Measurements from ENCODE around the gene ENTREP3. TPM values are rescaled to one million over a fixed set of nuclear protein-coding genes. Genes with fewer than 3 reads are reported as not detected.

Gene ENTREP3
- total RNA-seq, 1 donor from 2014 or later, result 2.9 TPM

DNA sequence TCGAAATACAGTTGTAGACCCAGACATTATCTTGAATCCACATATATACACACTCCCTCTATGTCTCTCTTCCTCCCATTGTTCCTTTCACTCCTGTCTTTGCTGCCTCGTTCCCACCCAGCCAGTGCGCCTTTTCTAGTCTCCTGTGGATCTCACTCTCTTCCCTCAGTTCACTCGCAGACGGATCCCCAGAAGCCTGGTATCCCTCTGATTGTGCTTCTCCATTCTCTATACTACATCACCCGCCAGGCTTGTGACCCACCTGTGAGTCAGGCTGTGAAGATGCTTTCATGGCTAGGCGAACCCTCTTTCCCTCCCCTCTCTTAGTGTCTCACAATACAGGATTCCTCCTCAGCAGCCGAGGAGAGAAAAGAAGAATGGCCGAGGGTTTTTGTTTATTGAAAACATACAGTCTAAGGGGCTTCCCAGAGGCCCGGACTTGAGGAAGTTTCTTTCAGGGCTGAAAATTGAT, 23.4 kb upstream of the ENTREP3 start:
- FAIRE-seq (no peak), DNase-seq (ENCODE audit: low spot score in 2 of 2) (no peak)

DNA sequence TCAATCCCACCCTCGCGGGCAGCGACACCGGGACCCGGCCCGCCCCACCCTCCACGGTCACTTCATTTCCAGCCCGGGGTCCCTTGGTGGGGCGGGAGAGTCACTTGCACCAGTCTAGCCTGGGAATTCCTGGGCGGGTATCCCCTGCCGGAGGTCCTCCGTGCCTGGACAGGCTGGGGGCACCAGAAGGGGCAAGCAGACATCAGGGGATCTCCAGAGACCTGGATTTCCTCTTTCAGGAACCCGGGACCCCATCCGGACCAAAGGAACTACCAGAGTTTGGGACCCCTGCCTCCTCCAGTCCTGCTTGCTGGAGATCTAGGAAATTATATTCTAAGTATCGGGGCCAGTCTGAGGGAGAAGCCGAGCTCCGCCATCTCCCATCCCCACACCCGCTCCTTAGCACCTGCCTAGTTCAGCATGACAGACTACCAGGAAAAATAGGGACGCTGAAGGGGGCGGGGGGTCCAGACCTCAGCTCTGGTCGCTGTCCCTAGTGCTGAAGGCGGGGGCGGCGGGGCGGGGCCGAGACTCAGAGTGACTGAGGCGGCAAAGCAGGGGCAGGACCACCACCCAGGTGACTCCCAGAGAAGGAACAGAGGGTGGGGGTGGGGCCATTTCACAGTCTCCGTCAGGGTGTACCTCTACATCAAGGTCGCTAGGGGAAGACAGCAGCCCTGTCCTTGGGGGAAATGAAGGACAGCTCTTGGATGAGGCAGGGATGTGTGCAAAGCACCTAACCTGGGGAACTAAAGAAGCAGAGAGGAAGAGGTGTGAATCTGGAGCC, 22.8 kb upstream of the ENTREP3 start:
- peak in 1 of 2 donors; percentile 35 for DNase-seq (ENCODE audit: low spot score in 2 of 2)

DNA sequence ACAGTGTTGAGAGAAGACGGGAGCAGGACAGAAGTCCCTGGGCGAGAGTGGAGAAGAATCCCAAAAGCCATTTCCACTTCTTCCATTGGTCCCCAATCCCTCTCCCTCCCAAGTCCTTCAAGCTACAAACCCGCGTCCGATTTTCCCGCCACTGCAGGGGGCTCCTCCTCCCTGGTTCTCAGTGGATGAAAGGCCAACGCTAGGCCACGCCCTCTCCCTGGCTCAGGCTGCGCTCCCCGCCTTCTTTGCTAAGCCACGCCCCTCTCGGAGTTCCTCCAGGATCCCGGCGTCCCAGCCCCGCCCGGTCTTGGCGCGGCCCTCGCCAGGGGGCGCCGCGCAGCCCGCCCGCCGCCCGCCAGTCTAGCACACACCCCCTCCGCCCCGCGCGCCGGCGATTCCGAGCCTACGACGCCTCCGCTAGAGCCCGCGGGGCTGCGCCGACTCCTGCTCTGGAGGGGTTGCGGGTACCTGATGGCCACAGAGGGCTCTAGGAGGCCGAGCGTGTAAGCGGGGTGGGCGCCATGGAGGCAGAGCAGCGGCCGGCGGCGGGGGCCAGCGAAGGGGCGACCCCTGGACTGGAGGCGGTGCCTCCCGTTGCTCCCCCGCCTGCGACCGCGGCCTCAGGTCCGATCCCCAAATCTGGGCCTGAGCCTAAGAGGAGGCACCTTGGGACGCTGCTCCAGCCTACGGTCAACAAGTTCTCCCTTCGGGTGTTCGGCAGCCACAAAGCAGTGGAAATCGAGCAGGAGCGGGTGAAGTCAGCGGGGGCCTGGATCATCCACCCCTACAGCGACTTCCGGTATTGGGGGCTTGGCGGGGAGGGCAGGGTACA, 22.0 kb upstream of the ENTREP3 start, which contains the start of gene HCN3:
TSS of gene HCN3 (plus strand) at position 394 of the 832 bp plus-strand sequence. CDS start at position 522, 128 bp downstream.
- no peak for FAIRE-seq
- DNase-seq (ENCODE audit: low spot score in 2 of 2), result peak; percentile 98 to 100

More for the DNA sequence above, 22.8 kb upstream of the ENTREP3 start:
- no peak for FAIRE-seq

DNA sequence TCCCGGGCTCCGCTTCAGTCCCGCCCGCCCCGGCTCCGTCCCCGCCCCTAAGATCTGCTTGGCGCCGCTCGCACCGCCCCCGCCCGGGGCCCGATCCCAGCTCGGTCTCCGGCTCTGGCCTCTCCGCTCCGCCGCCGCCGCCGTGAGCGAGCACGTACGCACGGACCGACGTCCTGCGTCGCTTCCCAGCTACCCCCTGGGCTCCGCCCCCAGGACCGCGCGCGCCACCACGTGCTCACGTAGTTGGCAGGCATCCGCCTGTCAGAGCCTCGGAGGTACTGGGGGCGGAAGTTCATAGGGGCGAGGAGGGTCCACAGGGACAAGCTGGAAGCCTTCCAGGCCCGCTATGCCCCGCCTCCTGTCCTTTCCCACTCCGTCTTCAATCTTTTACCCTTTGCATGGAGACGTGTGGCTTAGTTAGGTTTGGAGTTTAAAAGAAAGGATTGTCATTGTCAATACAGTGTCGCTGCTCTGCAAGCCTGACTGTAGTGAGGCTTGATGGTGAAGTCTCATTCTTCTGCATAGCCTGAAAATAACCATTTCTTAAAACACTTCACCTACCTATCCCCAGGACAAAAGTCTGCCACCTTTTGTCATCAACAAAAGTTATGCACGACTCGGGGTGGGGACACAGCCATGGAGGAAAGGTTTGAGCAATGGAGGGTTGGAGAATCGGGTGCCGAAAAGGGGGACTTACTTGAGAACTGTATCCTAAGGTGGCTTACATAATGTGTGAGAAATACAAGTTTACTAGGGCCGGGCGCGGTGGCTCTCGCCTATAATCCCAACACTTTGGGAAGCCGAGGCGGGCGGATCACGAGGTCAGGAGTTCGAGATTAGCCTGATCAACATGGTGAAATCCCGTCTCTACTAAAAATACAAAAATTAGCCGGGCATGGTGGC, 18.3 kb upstream of the ENTREP3 start, which contains the start of gene CLK2:
TSS of gene CLK2 (minus strand) at position 162 of the 903 bp plus-strand sequence. CDS start 2,527 bp downstream, outside the sequence.
- no peak for FAIRE-seq
- peak; percentile 95 to 96 for DNase-seq (ENCODE audit: low spot score in 2 of 2)

DNA sequence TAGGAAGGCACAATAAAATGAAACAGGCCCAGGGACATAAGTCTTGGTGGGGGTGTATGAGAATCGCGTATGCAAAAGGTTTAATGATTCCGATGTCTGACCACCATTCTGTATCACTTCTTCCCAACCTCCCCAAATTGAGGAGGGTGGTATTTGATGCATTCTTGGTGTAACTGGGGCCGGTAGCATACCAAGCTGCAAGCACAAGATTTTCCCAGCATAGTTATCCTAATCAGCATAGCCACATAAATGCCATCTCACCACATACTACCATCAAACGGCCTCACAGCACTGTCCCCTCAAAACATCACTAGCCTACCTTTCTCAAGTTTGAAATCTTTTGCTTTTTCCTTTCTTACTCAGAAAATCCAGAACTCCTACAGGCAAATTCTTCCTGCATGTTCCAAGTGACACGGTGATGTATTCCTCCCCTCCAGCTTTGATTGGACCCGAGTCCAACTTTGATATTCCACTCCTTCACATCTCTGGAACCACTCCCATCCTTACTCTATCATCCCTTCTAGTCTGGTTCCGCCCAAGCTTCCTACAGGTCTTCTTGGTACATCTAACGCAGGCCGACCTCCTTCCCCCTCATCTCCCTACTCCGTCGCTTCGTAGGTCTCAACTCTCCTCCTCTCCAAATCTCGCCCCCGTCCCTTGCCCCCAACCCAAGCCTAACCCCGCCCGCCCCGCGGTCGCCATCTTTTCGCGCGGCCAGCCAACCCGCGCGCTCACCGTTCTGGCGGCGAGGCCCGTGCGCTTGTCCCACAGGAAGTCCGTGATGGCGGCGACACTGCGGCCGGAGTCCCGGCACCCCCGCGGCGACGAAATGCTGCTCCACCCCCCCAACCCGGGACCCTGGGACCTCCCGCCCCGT, 17.4 kb upstream of the ENTREP3 start:
- FAIRE-seq, result no peak

DNA sequence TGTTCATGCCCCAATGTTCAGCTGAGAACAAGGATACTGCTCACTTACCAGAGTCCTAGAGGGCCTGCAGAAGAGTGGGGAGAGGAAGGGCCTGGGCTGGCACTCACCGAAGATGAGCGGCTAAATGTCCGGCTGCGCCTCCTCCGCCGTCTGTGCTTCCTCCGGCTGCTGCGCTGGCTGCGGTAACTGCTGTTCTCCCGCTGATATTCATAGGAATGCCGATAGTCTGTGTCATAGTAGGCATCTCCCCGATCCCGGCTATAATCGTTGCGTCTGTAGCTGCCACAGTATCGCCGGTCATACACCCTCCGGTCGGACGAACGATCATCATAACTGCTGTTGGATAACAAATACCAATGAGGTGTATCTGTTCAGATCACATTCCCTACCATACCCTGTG, 14.1 kb upstream of the ENTREP3 start:
- DNase-seq (ENCODE audit: low spot score in 2 of 2), result no peak
- no peak for FAIRE-seq

More for the DNA sequence above, 17.4 kb upstream of the ENTREP3 start:
- no peak for DNase-seq (ENCODE audit: low spot score in 2 of 2)

DNA sequence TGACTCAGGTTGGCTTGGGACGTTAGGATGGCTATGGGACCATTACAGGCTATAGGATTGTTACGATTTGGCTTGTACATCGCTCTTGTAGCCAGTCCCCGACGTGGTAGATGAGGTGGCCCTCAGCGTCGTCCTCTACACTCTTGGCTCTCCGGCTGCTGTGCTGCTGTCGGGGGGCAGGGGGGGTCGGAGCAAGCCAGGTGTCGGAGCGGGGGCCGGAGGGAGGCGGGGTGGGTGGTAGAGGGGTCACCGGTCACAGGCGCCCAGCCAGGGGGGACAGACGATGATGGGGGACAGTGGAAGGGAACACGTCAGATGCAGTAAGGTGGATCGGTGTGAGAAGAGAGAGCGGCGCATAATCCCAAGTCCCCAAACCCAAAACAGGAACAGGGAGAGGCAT, 13.3 kb upstream of the ENTREP3 start:
- FAIRE-seq (no peak), DNase-seq (ENCODE audit: low spot score in 2 of 2) (no peak)

DNA sequence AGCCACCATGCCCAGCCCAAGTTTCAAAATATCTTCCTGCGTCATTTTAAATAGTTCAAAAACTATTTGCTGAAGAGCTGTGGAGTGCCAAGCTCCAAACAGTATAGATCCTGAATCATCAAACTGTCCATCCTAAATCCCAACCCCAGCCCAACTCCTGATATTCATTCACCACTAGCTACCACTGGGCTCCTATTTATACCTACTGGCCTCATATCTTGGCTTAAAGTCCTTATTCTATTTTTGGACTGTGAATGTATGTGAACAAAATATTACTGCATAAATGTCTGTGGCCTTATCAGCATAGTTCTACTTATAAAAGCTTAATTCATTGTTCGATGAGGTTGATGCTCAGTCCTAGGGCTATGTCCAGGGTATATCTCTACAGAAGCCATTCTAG, 12.1 kb upstream of the ENTREP3 start:
- FAIRE-seq, result no peak
- DNase-seq (ENCODE audit: low spot score in 2 of 2), result no peak

DNA sequence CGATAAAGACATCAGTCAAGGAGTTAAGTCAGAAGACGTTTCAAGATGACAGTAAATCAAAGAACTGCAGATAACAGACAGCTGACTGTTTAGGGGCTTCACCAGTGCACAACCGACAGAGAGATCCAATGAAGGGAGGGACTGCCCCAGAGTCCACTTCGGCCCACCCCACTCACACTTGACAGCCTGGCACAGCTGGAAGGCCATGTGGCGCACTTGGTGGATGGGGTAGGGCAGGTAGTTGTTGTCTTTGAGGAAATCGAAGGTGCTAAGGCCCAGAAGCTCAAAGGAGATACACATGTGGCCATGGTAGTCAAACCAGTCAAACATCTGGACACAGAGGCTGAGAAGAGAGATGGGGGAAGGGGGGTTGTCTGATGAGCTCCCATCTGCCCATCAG, 11.3 kb upstream of the ENTREP3 start:
- DNase-seq (ENCODE audit: low spot score in 2 of 2), result no peak
- no peak for FAIRE-seq

DNA sequence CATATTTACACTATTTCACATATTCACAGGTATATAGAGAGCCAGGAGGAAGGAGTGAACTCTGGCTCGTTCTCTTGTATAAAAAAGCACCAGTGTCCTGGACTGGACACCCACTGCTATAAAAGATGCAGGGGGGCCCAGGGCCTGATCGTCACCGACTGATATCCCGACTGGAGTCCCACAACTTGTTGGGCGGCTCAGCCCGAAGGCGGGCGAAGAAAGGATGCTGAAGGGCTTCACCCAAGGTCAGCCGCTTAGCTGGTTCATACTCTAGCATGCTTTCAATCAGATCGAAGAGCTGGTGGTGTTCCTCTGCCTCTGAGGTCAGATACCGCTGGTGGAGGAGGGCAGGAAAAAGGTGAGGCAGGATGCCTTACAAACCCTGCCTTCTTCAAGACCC, 7.8 kb upstream of the ENTREP3 start:
- FAIRE-seq (no peak), DNase-seq (ENCODE audit: low spot score in 2 of 2) (no peak)

DNA sequence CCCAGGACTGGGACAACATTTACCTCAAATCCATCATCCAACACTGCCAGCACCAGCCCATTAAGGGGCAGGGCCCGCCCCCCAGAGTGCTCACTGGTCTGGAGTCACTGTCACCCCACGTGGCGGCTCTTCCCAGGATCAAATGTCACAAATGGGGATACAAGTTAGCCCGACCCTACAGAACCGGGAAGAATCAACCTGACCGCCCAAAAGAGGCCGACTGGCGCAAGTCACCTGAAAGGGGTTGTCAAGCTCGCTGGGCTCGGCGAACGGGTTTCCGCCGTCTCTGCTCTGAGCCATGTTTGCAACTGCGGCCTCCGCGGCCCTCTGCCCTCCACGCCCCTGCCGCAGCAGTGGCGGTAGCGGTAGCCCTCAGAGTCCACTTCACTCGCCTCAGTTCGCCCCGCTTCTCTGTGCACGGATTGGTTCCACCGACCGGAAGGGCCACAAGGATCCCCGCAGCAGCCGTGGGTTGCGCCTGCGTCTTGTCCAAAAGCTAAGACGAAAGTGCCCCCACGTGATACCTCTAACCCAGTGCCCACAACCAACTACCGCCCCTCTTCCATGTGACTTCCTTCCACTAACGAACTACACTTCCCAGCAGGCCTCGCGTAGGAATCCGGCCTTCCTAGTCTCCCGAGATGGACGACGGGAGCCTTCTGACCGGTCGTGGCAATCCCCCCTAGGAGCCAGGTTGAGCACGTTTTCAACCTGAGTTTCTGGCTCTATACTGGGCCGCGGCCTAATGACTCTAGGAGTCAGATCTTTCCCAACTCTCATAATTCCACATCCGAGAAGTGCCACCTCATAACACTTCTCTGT, 6.8 kb upstream of the ENTREP3 start, which contains the start of gene SCAMP3:
TSS of gene SCAMP3 (minus strand) at position 509 of the 822 bp plus-strand sequence. CDS start at position 300, 209 bp downstream.
- no peak for FAIRE-seq
- peak; percentile 96 to 99 for DNase-seq (ENCODE audit: low spot score in 2 of 2)

DNA sequence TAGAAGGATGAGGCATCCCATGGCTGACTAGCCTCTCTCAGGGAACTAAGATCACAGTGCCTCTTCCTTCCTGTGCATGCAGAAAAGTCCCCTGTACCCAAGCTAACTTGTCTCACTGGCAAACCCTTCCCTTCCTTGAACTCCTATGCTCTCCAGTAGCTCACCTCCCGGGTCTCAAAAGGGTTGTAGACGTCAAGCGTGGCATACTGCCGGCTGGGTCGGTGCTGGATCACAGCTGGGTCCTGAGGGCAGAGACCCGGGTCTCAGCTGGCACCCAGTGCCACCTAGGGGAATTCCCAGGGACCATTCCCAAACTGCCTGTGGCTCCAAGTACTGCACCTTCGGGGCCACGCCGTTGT, 6.2 kb upstream of the ENTREP3 start:
- no peak for FAIRE-seq

DNA sequence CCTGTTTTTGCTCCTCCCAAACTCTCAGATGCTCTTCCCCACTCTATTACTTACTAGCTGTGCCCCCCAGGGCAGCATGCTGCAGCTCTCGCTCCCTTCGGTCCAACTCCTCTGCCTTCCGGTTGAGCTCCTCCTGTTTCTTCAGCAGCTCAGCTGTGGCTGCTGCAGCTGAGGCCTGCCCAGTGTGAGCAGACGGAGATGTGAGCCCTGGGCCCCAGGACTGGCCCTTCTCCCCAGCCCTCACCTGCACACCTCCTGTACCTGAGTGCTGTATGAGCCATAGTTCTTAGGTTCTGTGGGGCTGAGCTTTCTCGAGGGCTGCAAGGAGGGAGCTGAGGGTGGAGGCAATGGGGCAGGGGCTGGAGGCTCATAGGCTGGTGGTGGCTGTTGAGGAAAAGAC, 5.0 kb upstream of the ENTREP3 start:
- no peak for FAIRE-seq

More for the DNA sequence above, 6.2 kb upstream of the ENTREP3 start:
- no peak for DNase-seq (ENCODE audit: low spot score in 2 of 2)

DNA sequence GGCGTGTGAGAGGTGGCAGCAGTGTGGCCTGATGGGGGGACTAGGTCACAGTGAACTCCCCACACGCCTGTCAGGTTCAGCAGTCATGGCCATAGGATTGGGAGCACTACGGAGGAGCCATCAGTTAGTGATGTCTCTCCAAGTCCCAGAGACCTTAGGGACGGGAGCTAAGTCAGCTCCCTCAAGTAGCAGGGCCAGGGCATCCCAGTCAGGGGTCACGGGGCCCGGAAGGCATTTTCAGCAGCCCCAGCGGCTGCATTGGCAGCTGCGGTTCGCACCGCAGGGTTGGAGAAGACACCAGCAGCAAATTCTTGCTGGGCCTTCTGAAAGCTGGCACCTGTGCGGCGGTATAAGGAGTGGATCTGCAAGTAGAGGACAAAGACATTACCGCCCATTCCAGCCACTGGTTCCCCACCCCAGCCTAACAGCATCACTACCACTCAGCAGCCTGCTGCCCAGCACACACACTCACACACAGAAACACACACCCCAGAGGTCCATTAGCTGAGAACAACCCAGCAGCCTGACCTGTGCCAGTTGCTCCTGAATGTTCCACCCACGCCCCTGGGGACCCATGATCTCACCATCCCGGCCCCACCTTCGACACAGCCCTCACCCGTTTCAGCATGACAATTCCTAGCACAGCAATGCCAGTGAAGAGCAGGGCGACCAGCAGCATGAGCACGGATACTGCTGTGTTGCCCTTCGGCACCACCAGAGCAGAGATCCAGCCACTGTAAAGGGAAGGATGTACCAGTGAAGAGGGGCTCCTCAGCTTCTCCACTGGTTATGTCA, 972 bp upstream of the ENTREP3 start:
- FAIRE-seq (no peak), DNase-seq (ENCODE audit: low spot score in 2 of 2) (no peak)

More for the DNA sequence above, 5.0 kb upstream of the ENTREP3 start:
- DNase-seq (ENCODE audit: low spot score in 2 of 2), result no peak

DNA sequence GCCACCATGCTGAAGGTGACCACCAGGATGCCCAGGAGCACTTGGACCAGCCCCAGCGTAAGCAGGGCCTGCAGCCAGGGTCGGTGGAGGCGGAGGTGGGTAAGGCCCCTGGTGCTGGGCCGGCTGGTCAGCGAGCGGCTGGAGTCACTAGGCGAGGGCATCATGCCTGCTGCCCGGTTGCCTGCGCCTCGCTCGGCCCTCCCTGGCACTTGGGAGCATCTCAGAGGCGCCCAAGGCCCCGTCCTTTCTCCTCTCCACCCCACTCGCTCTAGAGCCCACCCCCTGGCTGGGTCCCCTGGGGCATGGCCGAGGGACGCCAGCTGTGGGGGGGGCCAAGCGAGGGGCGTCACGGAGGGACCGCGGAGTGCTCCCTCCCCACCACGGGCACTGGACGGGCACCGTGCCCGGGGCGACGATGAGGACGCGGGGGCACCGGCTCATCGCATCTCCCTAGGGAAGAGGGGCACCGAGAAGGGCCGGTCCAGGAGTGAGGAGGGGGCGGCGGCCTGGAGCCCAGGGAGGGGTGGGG, 505 bp downstream of the ENTREP3 start:
- FAIRE-seq, result no peak
- DNase-seq (ENCODE audit: low spot score in 2 of 2), result peak in 1 of 2 donors; percentile 58

DNA sequence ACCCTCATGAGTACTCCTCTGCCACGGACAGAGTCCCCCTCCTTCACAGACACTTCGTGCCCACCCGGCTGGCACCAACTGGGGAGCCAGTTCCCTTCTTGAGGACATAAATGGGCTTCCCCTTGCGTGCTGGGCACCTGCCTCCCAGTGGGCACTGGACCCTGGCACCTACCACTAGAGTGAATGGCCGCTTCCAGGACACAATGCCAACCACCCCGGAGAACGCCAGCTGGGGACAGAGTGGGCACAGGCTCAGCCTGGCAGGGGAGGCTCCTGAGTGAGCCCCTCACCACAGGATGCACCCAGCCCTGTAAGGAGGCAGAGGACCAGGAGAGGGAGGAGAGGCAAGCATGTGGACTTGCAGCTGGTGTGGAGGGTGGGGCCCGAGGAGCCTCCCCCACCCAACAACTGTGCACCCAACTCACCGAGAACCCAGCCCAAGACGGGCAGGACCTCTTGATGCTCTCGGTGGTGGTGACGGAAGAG, 1.0 kb downstream of the ENTREP3 start:
- DNase-seq (ENCODE audit: low spot score in 2 of 2), result no peak
- FAIRE-seq, result no peak

DNA sequence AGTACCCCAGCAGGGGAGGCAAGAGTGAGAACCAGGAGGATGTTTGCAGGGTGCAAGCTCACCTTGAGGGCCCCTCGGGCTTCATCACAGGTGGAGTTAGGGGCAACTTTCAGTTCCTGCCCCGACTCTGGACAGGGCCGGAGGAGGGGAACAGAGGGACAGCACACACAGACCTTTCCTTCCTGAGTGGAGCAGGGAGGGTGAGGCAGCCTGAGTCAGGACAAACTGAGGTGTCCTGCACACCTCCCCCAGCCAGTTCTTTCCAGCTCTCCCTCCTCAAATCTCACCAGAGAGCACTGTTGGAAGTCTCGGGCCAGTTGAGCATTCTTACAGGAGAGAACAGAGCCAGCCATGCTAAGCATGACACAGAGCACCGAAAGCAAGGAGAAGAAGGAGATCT, 1.5 kb downstream of the ENTREP3 start:
- no peak for DNase-seq (ENCODE audit: low spot score in 2 of 2)
- FAIRE-seq, result no peak

All from frontal cortex (tissue), 4 donors.